Renal pelvis (tissue), 12 donors: Measurements from ENCODE around the gene MDN1. TPM values are rescaled to one million over a fixed set of nuclear protein-coding genes. Genes with fewer than 3 reads are reported as not detected.
"Not testable (repeated sequence)": the region's sequence is repeated elsewhere in the genome, so short reads cannot be mapped to it uniquely, and the experiment has no call there.

ENCODE experiments used
- DNase-seq: peaks from one replicate; pipeline ENCODE4 v3.0.0-alpha.2; 2013
- long read RNA-seq, 16 experiments: transcript quantifications; one replicate each; lab custom pipeline, GENCODE V29; 2026
- polyA plus RNA-seq, 3 donors: library from polyadenylated mRNA; unstranded; fragments of 120-200 nt; gene quantifications; one replicate each; pipeline ENCODE4 v1.2.1, GENCODE V29; 2013; ENCODE audit not compliant: insufficient read length in 3 of 3

The MDN1 gene
- 10 to 100 TPM; 35.2 to 53.0 (median 45.0) TPM for polyA plus RNA-seq
- long read RNA-seq, donor 1, partial matches to known transcripts, result 59 of 73 reads
- long read RNA-seq, donor 1, other reads (novel, unspliced or antisense), result 14 of 73 reads
- long read RNA-seq, donor 2, result 0 reads
- long read RNA-seq, donor 3, partial matches to known transcripts, result 8 of 55 reads
- long read RNA-seq, donor 3, other reads (novel, unspliced or antisense), result 47 of 55 reads
- long read RNA-seq, donor 4, partial matches to known transcripts, result 0 of 7 reads
- long read RNA-seq, donor 4, other reads (novel, unspliced or antisense), result 7 of 7 reads
- long read RNA-seq, donor 5, partial matches to known transcripts, result 25 of 25 reads
- long read RNA-seq, donor 5, other reads (novel, unspliced or antisense), result 0 of 25 reads
- long read RNA-seq, donor 6, partial matches to known transcripts, result 8 of 22 reads
- long read RNA-seq, donor 6, other reads (novel, unspliced or antisense), result 14 of 22 reads
- long read RNA-seq, donor 7, partial matches to known transcripts, result 0 of 16 reads
- long read RNA-seq, donor 7, other reads (novel, unspliced or antisense), result 16 of 16 reads
- long read RNA-seq, donor 8, result 0 reads
- long read RNA-seq, donor 9, partial matches to known transcripts, result 0 of 7 reads
- long read RNA-seq, donor 9, other reads (novel, unspliced or antisense), result 7 of 7 reads
- long read RNA-seq, donor 10, partial matches to known transcripts, result 27 of 41 reads
- long read RNA-seq, donor 10, other reads (novel, unspliced or antisense), result 14 of 41 reads
- long read RNA-seq, donor 11, partial matches to known transcripts, result 8 of 8 reads
- long read RNA-seq, donor 11, other reads (novel, unspliced or antisense), result 0 of 8 reads
- long read RNA-seq, donor 12, partial matches to known transcripts, result 8 of 69 reads
- long read RNA-seq, donor 12, other reads (novel, unspliced or antisense), result 61 of 69 reads
- long read RNA-seq, donor 13, partial matches to known transcripts, result 0 of 6 reads
- long read RNA-seq, donor 13, other reads (novel, unspliced or antisense), result 6 of 6 reads
- long read RNA-seq, donor 14, partial matches to known transcripts, result 107 of 133 reads
- long read RNA-seq, donor 14, other reads (novel, unspliced or antisense), result 26 of 133 reads
- long read RNA-seq, donor 15, partial matches to known transcripts, result 0 of 59 reads
- long read RNA-seq, donor 15, other reads (novel, unspliced or antisense), result 59 of 59 reads
- long read RNA-seq, donor 16, partial matches to known transcripts, result 6 of 16 reads
- long read RNA-seq, donor 16, other reads (novel, unspliced or antisense), result 10 of 16 reads

DNA sequence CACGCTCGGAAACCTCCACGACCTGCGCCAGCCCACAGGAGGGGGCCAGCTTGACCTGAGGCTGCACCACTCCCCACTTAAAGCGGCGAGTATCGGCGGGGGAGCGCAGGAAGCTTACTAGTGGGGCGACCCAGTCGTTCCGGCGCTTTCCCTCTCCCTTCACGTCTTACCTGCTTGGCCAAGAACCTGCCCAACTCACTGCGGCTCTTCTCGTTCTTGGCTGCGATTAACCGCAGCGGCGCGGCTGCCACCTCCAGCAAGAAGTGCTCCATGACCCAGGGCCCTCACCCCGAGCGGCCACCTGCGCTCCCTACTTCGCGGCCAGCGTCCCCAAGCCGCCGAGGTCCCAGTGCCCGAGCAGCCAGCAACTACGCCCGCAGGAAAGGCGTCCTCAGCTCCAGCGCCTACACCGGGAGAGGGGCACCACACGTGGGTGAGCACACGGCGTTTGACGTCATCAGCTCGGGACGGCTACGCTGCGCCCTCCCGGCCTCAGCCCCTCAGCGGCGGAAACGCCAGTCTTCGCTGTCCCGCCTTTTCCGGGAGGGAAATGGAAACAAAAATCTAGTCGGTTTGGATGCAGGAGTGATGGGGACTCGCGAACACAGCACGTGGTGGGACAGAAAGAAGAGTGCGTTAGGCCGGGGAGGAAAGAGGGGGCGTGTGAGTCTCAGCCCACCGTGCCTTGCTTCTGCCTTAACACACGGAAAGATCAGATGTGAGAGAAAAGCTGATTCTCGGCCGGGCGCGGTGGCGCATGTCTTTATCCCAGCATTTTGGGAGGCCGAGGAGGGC, at the start of gene MDN1:
MDN1 (minus strand) TSS at position 459 of the 795 bp plus-strand sequence; CDS start at position 272, 187 bp downstream.
- peak; percentile 95 for DNase-seq

DNA sequence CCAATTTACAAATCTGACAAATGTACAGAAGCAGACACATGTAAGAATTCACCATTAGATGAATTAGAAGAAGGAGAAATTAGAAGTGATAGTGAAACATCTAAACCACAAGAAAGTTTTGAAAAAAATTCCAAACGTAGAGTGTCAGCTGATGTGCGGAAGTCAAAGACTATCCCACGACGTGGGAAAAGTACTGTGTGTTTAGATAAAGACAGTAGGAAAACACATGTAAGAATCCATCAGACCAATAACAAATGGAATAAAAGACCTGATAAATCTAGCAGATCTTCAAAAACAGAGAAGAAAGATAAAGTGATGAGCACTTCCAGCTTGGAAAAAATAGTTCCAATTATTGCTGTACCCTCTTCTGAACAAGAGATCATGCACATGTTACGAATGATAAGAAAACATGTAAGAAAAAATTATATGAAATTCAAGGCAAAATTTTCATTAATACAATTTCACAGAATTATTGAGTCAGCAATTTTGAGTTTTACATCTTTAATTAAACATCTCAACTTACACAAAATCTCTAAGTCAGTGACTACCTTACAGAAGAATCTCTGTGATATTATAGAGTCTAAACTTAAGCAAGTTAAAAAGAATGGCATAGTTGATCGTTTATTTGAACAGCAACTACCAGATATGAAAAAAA, 46.6 kb upstream of the MDN1 start:
- DNase-seq, result no peak

DNA sequence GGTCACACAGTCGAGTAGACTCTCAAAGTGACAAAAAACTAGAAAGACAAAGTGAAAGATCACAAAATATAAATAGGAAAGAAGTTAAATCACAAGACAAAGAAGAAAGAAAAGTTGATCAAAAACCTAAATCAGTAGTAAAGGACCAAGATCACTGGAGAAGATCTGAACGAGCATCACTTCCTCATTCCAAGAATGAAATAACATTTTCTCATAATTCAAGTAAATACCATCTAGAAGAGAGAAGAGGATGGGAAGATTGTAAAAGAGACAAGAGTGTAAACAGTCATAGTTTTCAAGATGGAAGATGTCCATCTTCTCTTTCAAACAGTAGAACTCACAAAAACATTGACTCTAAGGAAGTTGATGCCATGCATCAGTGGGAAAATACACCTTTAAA, 43.1 kb upstream of the MDN1 start:
- DNase-seq, result no peak

DNA sequence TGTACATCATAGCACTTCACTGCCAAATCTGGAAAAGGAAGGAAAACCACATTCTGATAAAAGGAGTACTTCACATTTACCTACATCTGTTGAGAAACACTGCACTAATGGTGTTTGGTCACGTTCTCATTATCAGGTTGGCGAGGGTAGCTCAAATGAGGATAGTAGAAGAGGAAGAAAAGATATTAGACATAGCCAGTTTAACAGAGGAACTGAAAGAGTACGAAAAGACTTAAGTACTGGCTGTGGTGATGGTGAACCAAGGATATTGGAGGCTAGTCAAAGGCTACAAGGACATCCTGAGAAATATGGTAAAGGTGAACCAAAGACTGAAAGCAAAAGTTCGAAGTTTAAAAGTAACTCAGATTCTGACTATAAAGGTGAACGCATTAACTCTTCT, 42.7 kb upstream of the MDN1 start:
- no peak for DNase-seq

- DNase-seq, result no peak
These were observed 40.1 kb upstream of the MDN1 start for GRCh38 chr6:89859744-89860143.

DNA sequence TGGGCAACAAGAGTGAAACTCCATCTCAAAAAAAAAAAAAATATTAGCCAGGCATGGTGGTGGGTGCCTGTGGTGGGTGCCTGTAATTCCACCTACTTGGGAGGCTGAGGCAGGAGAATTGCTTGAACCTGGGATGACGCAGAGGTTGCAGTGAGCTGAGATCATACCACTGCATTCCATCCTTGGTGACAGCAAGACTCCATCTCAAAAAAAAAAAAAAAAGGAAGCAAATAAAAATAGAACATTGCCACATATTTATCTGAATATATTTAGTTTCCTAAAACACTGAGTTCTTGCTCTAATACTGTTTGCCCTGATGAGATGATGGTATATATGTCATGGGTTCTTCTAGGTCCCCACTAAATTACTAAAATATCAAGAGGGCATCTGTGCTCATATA, 38.4 kb upstream of the MDN1 start:
- DNase-seq, result no peak

DNA sequence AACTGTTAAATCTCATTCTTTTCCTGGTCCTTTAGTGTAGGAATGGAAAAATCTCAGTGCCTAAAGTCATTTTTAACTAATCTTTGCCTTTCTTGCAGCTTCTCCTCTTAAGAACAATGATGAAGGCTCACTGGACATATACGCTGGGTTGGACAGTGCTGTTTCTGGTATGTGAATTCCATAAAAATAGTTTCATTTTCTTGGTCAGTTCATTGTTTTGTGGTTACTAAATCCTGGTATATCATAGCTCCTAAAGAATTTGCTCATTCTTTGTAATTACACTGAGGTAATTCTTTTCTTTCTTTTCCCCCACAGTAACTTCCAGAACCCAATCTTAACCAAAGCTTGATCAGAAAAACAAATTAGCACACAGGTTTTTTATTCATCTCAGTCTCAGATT, 33.5 kb upstream of the MDN1 start:
- no peak for DNase-seq

DNA sequence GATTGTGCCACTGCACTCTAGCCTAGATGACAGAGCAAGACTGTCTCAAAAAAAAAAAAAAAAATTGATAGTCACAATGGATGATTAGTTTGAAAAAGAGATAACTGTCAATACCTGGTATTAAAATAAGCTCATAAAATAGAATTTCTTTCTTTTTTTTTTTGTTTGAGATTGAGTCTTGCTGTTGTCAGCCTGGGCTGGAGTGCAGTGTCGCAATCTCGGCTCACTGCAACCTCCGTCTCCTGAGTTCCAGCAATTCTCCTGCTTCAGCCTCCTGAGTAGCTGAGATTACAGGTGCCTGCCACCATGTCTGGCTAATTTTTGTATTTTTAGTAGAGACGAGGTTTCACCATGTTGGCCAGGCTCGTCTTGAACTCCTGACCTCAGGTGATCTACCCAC, 27.9 kb upstream of the MDN1 start:
- DNase-seq, result not testable (repeated sequence)

GRCh38 chr6:89843070-89843469, 23.5 kb upstream of the MDN1 start:
- DNase-seq, result no peak

GRCh38 chr6:89842228-89842627, 22.6 kb upstream of the MDN1 start:
- DNase-seq, result no peak

- DNase-seq, result no peak
These were observed 20.9 kb upstream of the MDN1 start for GRCh38 chr6:89840538-89840937.

DNA sequence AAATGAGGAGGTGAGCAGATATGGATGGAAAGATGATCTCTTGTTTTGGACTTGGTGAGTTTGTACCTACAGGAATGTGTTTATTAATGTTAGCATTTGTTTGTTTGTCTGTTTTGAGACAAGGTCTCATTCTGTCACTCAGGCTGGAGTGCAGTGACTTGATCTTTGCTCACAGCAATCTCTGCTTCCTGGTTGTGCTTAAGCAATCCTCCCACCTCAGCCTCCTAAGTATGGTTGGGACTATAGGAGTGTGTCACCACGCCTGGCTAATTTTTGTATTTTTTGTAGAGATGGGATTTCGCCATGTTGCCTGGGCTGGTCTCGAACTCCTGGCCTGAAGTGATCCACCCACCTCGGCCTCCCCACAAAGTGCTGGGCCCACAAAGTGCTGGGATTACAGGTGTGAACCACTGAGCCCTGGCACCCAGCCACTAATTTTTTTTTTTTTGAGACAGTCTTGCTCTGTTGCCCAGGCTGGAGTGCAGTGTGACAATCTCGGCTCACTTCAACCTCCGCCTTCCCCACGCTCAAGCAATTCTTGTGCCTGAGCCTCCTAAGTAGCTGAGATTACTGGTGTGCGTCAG, 17.1 kb upstream of the MDN1 start:
- DNase-seq, result no peak

DNA sequence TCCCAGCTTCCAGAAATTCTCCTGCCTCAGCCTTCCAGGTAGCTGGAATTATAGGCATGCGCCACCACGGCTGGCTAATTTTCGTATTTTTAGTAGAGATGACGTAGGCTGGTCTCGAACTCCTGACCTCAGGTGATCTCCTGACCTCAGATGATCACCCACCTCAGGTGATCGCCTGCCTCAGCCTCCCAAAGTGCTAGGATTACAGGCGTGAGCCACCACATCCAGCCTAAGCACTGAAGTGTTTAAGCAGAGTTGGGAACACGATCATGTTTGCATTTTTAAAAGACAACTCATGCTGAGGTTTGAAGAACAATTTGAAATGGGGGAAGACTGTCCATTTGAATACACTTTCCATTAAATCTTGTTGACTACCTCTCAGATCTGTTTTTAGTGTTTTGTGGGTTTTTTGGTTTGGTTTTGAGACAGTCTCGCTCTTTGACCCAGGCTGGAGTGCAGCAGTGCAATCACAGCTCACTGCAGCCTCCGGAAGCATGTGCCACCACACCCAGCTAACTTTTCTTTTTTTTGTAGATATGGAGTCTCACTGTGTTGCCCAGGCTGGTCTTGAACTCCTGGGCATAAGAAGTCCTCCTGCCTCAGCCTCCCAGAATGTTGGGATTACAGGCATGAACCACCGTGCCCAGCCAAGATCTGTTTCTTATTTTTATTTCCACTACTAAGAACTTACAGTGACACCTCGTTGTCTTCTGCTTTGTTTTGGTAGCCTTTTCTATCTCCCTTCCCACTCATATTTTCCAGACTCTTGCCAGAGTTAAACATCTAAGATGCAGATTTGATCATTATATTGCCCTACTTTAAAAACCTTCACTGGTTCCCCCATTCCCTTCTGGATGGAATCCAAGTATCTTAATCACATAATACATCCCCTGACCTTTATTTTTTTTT, 15.5 kb upstream of the MDN1 start:
- no peak for DNase-seq

DNA sequence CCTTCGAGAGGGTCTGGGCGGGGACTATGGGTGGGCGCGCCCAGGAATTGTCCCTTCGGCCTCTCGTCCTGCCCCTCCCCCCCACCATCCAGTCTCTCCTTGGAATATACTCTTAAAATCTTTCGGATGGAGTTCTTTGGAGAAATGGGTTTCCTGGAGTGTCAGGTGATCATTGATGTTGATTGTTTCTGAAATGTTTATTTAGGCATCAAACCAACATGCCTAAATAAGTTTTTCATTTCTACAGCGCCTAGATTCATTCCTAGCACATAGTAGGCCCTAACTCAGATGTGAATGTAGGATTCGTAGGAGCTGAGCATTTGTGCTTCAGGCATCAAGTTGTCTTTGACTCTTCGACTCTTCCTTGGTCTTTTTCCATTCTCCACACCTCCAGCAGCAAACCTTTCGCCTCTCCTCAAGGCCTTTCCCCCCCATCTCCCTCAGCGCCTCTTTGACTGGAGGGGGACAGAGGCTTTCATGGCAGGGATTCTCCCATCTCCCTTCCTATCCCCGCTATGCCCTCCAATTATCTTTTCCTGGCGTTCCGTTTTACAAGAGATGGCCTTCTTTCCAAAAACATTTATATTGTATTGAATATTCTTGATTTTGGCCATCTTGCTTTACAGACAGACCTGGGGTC, 10.7 kb upstream of the MDN1 start:
- no peak for DNase-seq

DNA sequence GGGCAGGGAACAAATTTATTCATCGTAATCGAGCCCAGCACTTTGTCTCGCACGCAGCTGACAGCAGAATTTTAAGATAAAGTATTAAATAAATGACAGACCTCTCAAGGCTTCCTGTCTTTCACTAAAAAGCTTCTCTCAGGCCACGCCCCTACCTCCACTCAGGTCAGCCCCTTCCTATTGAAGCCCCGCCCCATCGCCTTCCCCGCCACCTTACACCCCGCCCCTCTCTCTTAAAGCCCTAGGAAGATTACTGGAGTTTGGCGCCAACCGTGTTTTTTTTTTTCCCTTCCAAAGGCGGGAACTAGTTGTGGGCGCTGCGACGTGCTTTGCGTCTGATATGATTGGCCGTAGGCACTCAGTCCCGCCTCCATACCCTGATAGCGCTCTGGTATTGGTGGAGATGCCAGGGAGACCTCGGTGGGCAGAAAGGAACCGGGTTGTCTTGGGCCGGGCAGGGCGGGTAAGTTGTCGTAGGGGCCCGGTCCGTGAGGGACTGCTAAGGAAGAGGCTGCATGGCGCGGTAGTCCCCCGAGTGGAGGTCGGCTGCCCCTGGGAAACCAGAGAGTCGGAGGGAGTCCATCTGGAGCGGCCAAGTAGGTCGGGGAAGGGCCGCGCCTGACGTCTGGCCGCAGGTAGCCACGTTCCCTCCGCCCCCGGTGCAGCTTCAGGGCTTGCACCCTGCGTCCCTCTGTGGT, 10.0 kb upstream of the MDN1 start, which contains the start of gene CASP8AP2:
CASP8AP2 (plus strand) TSS at position 409 of the 698 bp plus-strand sequence.
- DNase-seq, result peak; percentile 99

DNA sequence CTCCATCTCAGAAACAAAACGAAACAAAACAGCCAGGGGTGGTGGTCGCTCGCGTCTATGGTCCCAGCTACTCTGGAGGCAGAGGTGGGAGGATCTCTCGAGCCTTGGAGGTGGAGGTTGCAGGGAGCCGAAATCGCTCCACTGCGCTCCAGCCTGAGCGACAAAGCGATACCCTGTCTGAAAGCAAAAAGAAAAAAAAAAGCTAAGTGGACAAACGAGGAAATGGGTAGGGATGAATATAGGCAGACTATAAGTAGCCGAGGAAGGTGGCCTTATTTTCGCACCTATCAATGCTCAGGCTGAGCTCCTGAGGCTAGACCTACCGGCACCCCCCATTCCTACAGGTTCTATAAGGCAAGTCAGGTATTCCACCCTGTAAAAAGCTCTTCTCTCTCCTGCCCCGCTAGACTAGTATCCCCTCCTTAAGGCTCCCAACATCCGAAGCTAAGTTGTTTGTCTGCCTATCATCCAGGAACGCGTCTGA, 9.4 kb upstream of the MDN1 start:
- DNase-seq, result no peak

GRCh38 chr6:89828475-89828987, 8.9 kb upstream of the MDN1 start:
- not testable (repeated sequence) for DNase-seq
